ENCODE data around the gene POLD4. TPM values are rescaled to one million over a fixed set of nuclear protein-coding genes. Genes with fewer than 3 reads are reported as not detected.

Gene POLD4
- total RNA-seq, 1 experiment from 2014 or later: 95.1 TPM

DNA sequence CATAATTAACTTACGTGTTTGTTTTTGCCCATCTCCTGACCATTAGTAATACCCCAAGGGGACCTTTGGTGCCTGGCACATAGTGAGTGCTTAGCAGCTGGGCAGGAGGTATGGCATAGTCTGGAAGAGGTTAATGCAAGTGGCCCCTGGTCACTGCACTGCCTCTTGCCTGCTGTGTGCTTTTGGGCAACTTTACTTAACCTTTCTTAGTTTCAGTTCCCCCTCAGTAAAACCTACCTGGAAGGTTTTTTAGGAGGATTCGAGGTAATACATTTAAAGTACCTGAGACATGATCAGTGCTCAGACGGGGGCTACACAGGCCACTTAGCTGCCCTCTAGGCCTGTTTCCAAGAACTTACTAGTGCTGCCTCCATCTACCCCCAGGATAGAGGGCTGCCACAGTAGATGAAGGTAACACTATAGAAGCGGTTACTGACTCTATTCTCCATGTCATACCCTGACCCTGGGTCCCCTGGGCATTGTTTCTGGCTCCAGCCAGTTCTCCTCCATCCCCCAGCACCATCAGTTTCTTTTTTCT, 3.3 kb downstream of the POLD4 start:
- intact Hi-C loops (cut with micrococcal nuclease; ENCODE audit: unreplicated experiment): loop anchor here (5.0 to 10.0 kb wide), 3 partner anchors 32 to 155 kb away; partner anchors contain the start of genes CDK2AP2, PITPNM1 and RAD9A
- Mint-ChIP-seq H3K4me3 (ENCODE audit: low read depth, unreplicated experiment) (no peak overlapping the region), H3K27me3 (ENCODE audit: unreplicated experiment) (no peaks in the 10 kb centered on the region), H3K4me1 (ENCODE audit: low read depth, unreplicated experiment) (peaks cover 58% of the 10 kb centered on the region), H3K9me3 (ENCODE audit: low read depth, unreplicated experiment) (no peaks in the 10 kb centered on the region), H3K36me3 (ENCODE audit: insufficient read depth, unreplicated experiment) (peaks cover 47% of the 10 kb centered on the region), H3K27ac (ENCODE audit: unreplicated experiment) (peak overlapping the region; percentile 45)
- TF ChIP-seq, protein P1, sequence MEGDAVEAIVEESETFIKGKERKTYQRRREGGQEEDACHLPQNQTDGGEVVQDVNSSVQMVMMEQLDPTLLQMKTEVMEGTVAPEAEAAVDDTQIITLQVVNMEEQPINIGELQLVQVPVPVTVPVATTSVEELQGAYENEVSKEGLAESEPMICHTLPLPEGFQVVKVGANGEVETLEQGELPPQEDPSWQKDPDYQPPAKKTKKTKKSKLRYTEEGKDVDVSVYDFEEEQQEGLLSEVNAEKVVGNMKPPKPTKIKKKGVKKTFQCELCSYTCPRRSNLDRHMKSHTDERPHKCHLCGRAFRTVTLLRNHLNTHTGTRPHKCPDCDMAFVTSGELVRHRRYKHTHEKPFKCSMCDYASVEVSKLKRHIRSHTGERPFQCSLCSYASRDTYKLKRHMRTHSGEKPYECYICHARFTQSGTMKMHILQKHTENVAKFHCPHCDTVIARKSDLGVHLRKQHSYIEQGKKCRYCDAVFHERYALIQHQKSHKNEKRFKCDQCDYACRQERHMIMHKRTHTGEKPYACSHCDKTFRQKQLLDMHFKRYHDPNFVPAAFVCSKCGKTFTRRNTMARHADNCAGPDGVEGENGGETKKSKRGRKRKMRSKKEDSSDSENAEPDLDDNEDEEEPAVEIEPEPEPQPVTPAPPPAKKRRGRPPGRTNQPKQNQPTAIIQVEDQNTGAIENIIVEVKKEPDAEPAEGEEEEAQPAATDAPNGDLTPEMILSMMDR (IDR thresholded peaks at IDR 0.05; ENCODE audit: unreplicated experiment): no peak
- CTCF ChIA-PET: interaction anchor here (0.6 kb wide), 1 partner anchor 796 kb away, joined by 8 read pairs; no protein-coding TSS in a partner anchor
- no peak for DNase-seq
- BruUV-seq (replicated peaks): no TSS peak

DNA sequence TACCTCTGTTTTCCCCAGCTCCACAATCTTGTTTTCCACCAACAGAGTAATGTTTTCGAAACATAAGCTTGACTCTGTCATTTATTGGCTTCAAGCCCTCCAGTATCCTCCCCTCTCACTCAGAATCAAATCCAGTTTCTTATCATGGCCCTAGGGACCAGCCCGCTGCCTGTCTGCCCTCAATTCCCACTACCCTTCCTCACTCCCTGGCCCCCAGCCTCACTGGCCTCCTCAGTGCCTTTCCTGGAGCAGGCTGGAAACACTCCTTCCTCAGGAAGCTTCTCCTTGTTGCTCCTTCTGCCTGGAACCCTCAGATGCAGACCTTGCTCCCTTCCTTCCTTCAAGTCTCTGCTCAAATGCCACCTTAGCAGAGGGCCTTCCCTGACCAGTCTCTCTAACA, 3.9 kb downstream of the POLD4 start:
- no peak overlapping the region for H3K4me3 Mint-ChIP-seq (ENCODE audit: low read depth, unreplicated experiment)
- H3K27me3 Mint-ChIP-seq (ENCODE audit: unreplicated experiment): no peaks in the 10 kb centered on the region
- intact Hi-C loops (cut with micrococcal nuclease; ENCODE audit: unreplicated experiment): loop anchor here (5.0 kb wide), 1 partner anchor 33 kb away; no protein-coding TSS in a partner anchor
- H3K9me3 Mint-ChIP-seq (ENCODE audit: low read depth, unreplicated experiment): no peaks in the 10 kb centered on the region
- TF ChIP-seq, protein P1 (IDR thresholded peaks at IDR 0.05; ENCODE audit: unreplicated experiment): no peak
- peaks cover 58% of the 10 kb centered on the region for H3K4me1 Mint-ChIP-seq (ENCODE audit: low read depth, unreplicated experiment)
- CTCF ChIA-PET: no interaction called here
- H3K36me3 Mint-ChIP-seq (ENCODE audit: insufficient read depth, unreplicated experiment): peaks cover 45% of the 10 kb centered on the region
- peak overlapping the region; percentile 45 for H3K27ac Mint-ChIP-seq (ENCODE audit: unreplicated experiment)
- BruUV-seq (replicated peaks): no TSS peak
- DNase-seq: no peak

DNA sequence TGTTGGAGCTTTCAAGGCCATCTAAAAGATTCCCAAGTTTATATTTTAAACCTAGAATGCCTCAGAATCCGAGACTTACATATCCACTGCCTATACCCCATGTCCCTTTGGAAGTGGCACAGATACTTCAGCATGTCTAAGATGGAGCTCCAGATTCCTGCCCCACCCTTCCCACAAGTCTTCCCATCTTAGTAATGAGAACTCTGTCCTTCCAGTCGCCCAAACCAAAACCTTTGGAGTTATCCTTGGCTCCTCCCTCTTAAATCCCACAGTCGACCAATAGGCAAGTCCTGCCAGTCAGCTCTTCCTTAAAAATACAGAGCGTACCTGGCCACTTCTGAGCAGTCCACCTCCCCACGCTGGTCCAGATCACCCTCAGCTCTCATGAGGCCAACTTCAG, 4.3 kb downstream of the POLD4 start:
- Mint-ChIP-seq H3K36me3 (ENCODE audit: insufficient read depth, unreplicated experiment) (peaks cover 44% of the 10 kb centered on the region), H3K4me3 (ENCODE audit: low read depth, unreplicated experiment) (no peak overlapping the region), H3K4me1 (ENCODE audit: low read depth, unreplicated experiment) (peaks cover 57% of the 10 kb centered on the region), H3K27me3 (ENCODE audit: unreplicated experiment) (no peaks in the 10 kb centered on the region), H3K27ac (ENCODE audit: unreplicated experiment) (peak overlapping the region; percentile 45), H3K9me3 (ENCODE audit: low read depth, unreplicated experiment) (no peaks in the 10 kb centered on the region)
- DNase-seq: no peak
- CTCF ChIA-PET: interaction anchor here (0.6 kb wide), 2 partner anchors 10 to 41 kb away, joined by 4 to 6 read pairs; no protein-coding TSS in a partner anchor
- TF ChIP-seq, protein P1 (IDR thresholded peaks at IDR 0.05; ENCODE audit: unreplicated experiment): no peak
- intact Hi-C loops (cut with micrococcal nuclease; ENCODE audit: unreplicated experiment): loop anchor here (5.0 kb wide), 1 partner anchor 33 kb away; no protein-coding TSS in a partner anchor
- BruUV-seq (replicated peaks): no TSS peak

DNA sequence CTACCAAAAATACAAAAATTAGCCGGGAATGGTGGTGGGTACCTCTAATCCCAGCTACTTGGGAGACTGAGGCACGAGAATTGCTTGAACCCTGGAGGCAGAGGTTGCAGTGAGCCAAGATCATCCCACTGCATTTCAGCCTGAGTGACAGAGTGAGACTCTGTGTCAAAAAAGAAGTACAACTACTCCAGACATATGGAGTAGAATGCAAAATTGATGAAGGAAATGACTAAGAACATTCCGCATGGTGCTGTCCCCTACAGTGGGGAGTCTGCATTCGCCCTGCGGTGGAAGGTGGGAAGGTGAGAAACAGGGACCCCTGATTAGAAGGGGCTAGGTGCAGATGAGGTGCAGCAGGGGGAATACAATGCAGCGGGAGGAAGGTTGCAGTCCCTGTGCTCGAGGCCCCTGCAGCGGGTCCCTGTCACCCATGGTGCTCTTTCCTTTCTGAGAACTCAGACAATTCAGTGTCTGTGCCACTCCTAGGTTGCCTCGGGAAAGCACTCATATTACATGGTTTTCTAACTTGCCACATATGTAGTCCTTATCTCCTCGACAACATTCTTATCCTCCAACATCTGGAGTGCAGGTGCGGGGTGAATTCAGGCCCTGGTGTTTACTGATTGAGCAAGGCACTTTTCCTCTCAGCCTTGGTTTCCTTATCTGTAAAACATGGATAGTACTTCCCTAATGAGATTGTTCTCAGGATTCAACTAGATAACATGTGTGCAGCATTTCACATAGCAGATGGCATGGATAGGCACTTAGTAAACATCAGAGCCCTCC, 5.2 kb downstream of the POLD4 start:
- intact Hi-C loops (cut with micrococcal nuclease; ENCODE audit: unreplicated experiment): loop anchor here (5.0 kb wide), 1 partner anchor 34 kb away; no protein-coding TSS in a partner anchor
- TF ChIP-seq, protein P1 (IDR thresholded peaks at IDR 0.05; ENCODE audit: unreplicated experiment): no peak
- Mint-ChIP-seq H3K4me3 (ENCODE audit: low read depth, unreplicated experiment) (no peak overlapping the region), H3K4me1 (ENCODE audit: low read depth, unreplicated experiment) (peaks cover 55% of the 10 kb centered on the region), H3K36me3 (ENCODE audit: insufficient read depth, unreplicated experiment) (peaks cover 35% of the 10 kb centered on the region), H3K27me3 (ENCODE audit: unreplicated experiment) (no peaks in the 10 kb centered on the region), H3K27ac (ENCODE audit: unreplicated experiment) (peak overlapping the region; percentile 45), H3K9me3 (ENCODE audit: low read depth, unreplicated experiment) (no peaks in the 10 kb centered on the region)
- no TSS peak for BruUV-seq (replicated peaks)
- CTCF ChIA-PET: interaction anchor here (0.6 kb wide), 2 partner anchors 9 to 42 kb away, joined by 4 to 6 read pairs; no protein-coding TSS in a partner anchor
- no peak for DNase-seq
